IMR-90 (cell line): ENCODE data around the gene PRDM15. TPM values are rescaled to one million over a fixed set of nuclear protein-coding genes. Genes with fewer than 3 reads are reported as not detected.

Experiments
- ATAC-seq: fragments of 200-7000 bp; cut with Tn5 transposase; 2 replicates; pipeline ENCODE4 v1.9.1; 2020; ENCODE audit warnings: low read depth, mild to moderate bottlenecking, moderate library complexity
- BruUV-seq: library from RNA; stranded (reverse); fragments of 400-500 nt; replicated peaks from 2 replicates; lab custom pipeline; 2021; lab: Mats Ljungman, UMichigan
- CTCF ChIA-PET: fragments of 300-600 bp; formaldehyde crosslinking; extraction: SDS; loops from one replicate; lab custom pipeline; 2021; ENCODE audit warnings: antibody characterized with exemption; lab: Yijun Ruan, JAX
- POLR2A ChIA-PET: fragments of 300-600 bp; sonication (Branson Sonifier 250); formaldehyde crosslinking; loops from one replicate; lab custom pipeline; 2022; ENCODE audit warnings: antibody characterized with exemption; ENCODE audit not compliant: unreplicated experiment; lab: Charles Lee
- DNase-seq: peaks from one replicate; pipeline ENCODE4 v3.0.0; 2013
- H2AFZ ChIP-seq: replicated peaks from 2 replicates; pipeline ENCODE3; 2013; ENCODE audit warnings: low read length, mild to moderate bottlenecking; ENCODE audit not compliant: poor library complexity
- H2AK5ac ChIP-seq: 2 replicates; pipeline ENCODE4 v1.6.1; 2013; ENCODE audit warnings: low read depth, low read length, inconsistent platforms
- H2AK9ac ChIP-seq: replicated peaks from 2 replicates; pipeline ENCODE3; 2013; ENCODE audit warnings: mild to moderate bottlenecking, low read depth, low read length, moderate library complexity; ENCODE audit not compliant: poor library complexity
- H2BK120ac ChIP-seq: 2 replicates; pipeline ENCODE4 v1.6.1; 2013; ENCODE audit warnings: low read depth, low read length, inconsistent platforms
- H2BK15ac ChIP-seq: 3 replicates; pipeline ENCODE4 v1.6.1; 2013; ENCODE audit warnings: low read depth, low read length, inconsistent platforms
- H2BK20ac ChIP-seq: 2 replicates; pipeline ENCODE4 v1.6.1; 2013; ENCODE audit warnings: low read depth, mild to moderate bottlenecking, inconsistent platforms, low read length, moderate library complexity
- H2BK5ac ChIP-seq: 2 replicates; pipeline ENCODE4 v1.6.1; 2013; ENCODE audit warnings: mild to moderate bottlenecking, low read depth, low read length, inconsistent platforms; ENCODE audit not compliant: poor library complexity, severe bottlenecking
- H3K14ac ChIP-seq: replicated peaks from 2 replicates; pipeline ENCODE4 v1.6.1; 2013; ENCODE audit warnings: low read depth, low read length, inconsistent platforms
- H3K18ac ChIP-seq: 2 replicates; pipeline ENCODE4 v1.6.1; 2013; ENCODE audit warnings: low read depth, low read length, control low read depth
- H3K23ac ChIP-seq: 2 replicates; pipeline ENCODE4 v1.6.1; 2013; ENCODE audit warnings: low read depth, low read length, inconsistent platforms
- H3K27ac ChIP-seq: 2 replicates; pipeline ENCODE4 v1.5.1; 2013; ENCODE audit warnings: mild to moderate bottlenecking, control low read depth, low read length; ENCODE audit not compliant: insufficient read depth
- H3K27me3 ChIP-seq: 2 replicates; pipeline ENCODE4 v1.6.1; 2013; ENCODE audit warnings: low read length; ENCODE audit not compliant: control insufficient read depth, insufficient read depth
- H3K36me3 ChIP-seq: 2 replicates; pipeline ENCODE4 v1.6.1; 2013; ENCODE audit warnings: low read length, mixed read lengths; ENCODE audit not compliant: control insufficient read depth, insufficient read depth
- H3K4ac ChIP-seq: 2 replicates; pipeline ENCODE4 v1.6.1; 2013; ENCODE audit warnings: low read depth, low read length, inconsistent platforms
- H3K4me1 ChIP-seq: 2 replicates; pipeline ENCODE4 v1.6.1; 2013; ENCODE audit warnings: low read length, mixed read lengths; ENCODE audit not compliant: control insufficient read depth, insufficient read depth
- H3K4me2 ChIP-seq: 2 replicates; pipeline ENCODE4 v1.6.1; 2013; ENCODE audit warnings: low read depth, mild to moderate bottlenecking, control low read depth, low read length, moderate library complexity
- H3K4me3 ChIP-seq: 2 replicates; pipeline ENCODE4 v1.5.1; 2013; ENCODE audit warnings: low read depth, mild to moderate bottlenecking, control low read depth, low read length, moderate library complexity; ENCODE audit not compliant: insufficient read depth
- H3K56ac ChIP-seq: 2 replicates; pipeline ENCODE4 v1.6.1; 2013; ENCODE audit warnings: low read length, inconsistent platforms; ENCODE audit not compliant: insufficient read depth; ENCODE audit errors: extremely low read depth
- H3K79me1 ChIP-seq, 2 experiments: 2 replicates each; pipeline ENCODE4 v1.6.1; 2013; ENCODE audit warnings: low read length in 2 of 2, inconsistent platforms in 1 of 2, low read depth in 1 of 2
- H3K9ac ChIP-seq: 2 replicates; pipeline ENCODE4 v1.6.1; 2013; ENCODE audit warnings: low read depth, low read length, control low read depth
- H3K9me1 ChIP-seq: 2 replicates; pipeline ENCODE4 v1.6.1; 2013; ENCODE audit warnings: low read length, inconsistent platforms; ENCODE audit not compliant: insufficient read depth
- H3K9me3 ChIP-seq: 2 replicates; pipeline ENCODE4 v1.6.1; 2013; ENCODE audit warnings: low read length; ENCODE audit not compliant: control insufficient read depth, insufficient read depth
- H4K20me1 ChIP-seq: 2 replicates; pipeline ENCODE4 v1.6.1; 2013; ENCODE audit warnings: low read length, inconsistent platforms; ENCODE audit not compliant: insufficient read depth
- H4K5ac ChIP-seq: 2 replicates; pipeline ENCODE4 v1.6.1; 2013; ENCODE audit warnings: mild to moderate bottlenecking, low read depth, low read length, control low read depth
- H4K8ac ChIP-seq, 2 experiments: 2 replicates each; pipeline ENCODE4 v1.6.1; 2013; ENCODE audit warnings: low read depth in 2 of 2, low read length in 2 of 2, control low read depth in 1 of 2, inconsistent platforms in 1 of 2
- H4K91ac ChIP-seq: 2 replicates; pipeline ENCODE4 v1.6.1; 2013; ENCODE audit warnings: low read depth, low read length, inconsistent platforms; ENCODE audit not compliant: insufficient read depth
- CEBPB ChIP-seq: IDR thresholded peaks from 2 replicates; pipeline ENCODE4 v1.6.1; 2012; ENCODE audit warnings: low read depth, low read length, improper control_type of control experiment
- CHD1 ChIP-seq: IDR thresholded peaks from 2 replicates; pipeline ENCODE4 v1.6.1; 2012; ENCODE audit warnings: low read depth, low read length, improper control_type of control experiment
- FOS ChIP-seq: fragments of 150-350 bp; IDR thresholded peaks from 2 replicates; pipeline ENCODE4 v1.6.1; 2016; ENCODE audit warnings: low read depth, low read length
- MAFK ChIP-seq: IDR thresholded peaks from 2 replicates; pipeline ENCODE4 v1.6.1; 2012; ENCODE audit warnings: low read depth, low read length, improper control_type of control experiment
- MXI1 ChIP-seq: IDR thresholded peaks from 2 replicates; pipeline ENCODE4 v1.6.1; 2012; ENCODE audit warnings: low read depth, mild to moderate bottlenecking, low read length, moderate library complexity, borderline replicate concordance
- POLR2A ChIP-seq: IDR thresholded peaks from 2 replicates; pipeline ENCODE4 v1.6.1; 2012; ENCODE audit warnings: mild to moderate bottlenecking, low read depth, low read length
- RAD21 ChIP-seq: IDR thresholded peaks from 2 replicates; pipeline ENCODE4 v1.6.1; 2012; ENCODE audit warnings: low read length, improper control_type of control experiment
- RCOR1 ChIP-seq: IDR thresholded peaks from 2 replicates; pipeline ENCODE4 v1.6.1; 2012; ENCODE audit warnings: mild to moderate bottlenecking, low read length, improper control_type of control experiment; ENCODE audit not compliant: insufficient replicate concordance
- RFX5 ChIP-seq: IDR thresholded peaks from 2 replicates; pipeline ENCODE4 v1.8.0; 2012; ENCODE audit warnings: low read depth, mild to moderate bottlenecking, low read length, moderate library complexity
- SMC3 ChIP-seq: fragments of 150-350 bp; IDR thresholded peaks from 2 replicates; pipeline ENCODE4 v1.6.1; 2016; ENCODE audit warnings: low read depth, mild to moderate bottlenecking, antibody characterized with exemption, low read length, moderate library complexity
- WGBS, 2 experiments: methylation state at CpG; one replicate each; pipeline versions ENCODE4 v1.1.5 to v1.1.7; 2013; ENCODE audit warnings: missing lambda C conversion rate in 2 of 2; ENCODE audit not compliant: insufficient read length in 1 of 2; ENCODE audit errors: extremely low coverage in 2 of 2; 5-methylcytosine and 5-hydroxymethylcytosine counted together
- dilution Hi-C: fragments of 300-500 bp; cut with HindIII; formaldehyde crosslinking; loops from one replicate; pipeline ENCODE4 v1.14.3; 2018; ENCODE audit warnings: low sequenced_read_pairs; ENCODE audit not compliant: unreplicated experiment
- in situ Hi-C: fragments of 300-500 bp; cut with MboI; formaldehyde crosslinking; loops from 3 replicates; pipeline ENCODE4 v1.14.3; 2019; ENCODE audit warnings: low sequenced_read_pairs, inconsistent platforms, mixed read lengths
- intact Hi-C: fragments of 100-400 bp; cut with micrococcal nuclease; formaldehyde crosslinking; loops from 2 replicates; pipeline ENCODE4 v1.10.0; 2022
- polyA plus RNA-seq, 3 experiments: library from polyadenylated mRNA; depleted of rRNA; stranded (reverse); fragments of >200 nt; gene quantifications; 2 replicates each; pipeline ENCODE4 v1.2.3, GENCODE V29; 2012; ENCODE audit warnings: low replicate concordance in 1 of 3
- total RNA-seq: library from RNA; depleted of rRNA; stranded (reverse); fragments of >200 nt; gene quantifications from 2 replicates; pipeline ENCODE4 v1.2.3, GENCODE V29; 2012
- TF ChIP-seq, protein P1 (sequence below): fragments of 150-350 bp; IDR thresholded peaks from 2 replicates; pipeline ENCODE4 v1.6.1; 2016; ENCODE audit warnings: low read depth, mild to moderate bottlenecking, low read length, moderate library complexity, borderline replicate concordance
- TF ChIP-seq, protein P2 (sequence below): fragments of 150-350 bp; IDR thresholded peaks from 2 replicates; pipeline ENCODE4 v1.6.1; 2017; ENCODE audit warnings: mild to moderate bottlenecking, antibody characterized with exemption, low read length, low read depth
- TF ChIP-seq, protein P3 (sequence below): conservative IDR thresholded peaks from 2 replicates; pipeline ENCODE4 v1.5.1; 2012; ENCODE audit warnings: mild to moderate bottlenecking, low read depth, low read length, improper control_type of control experiment

PRDM15 gene
- total and polyA plus RNA-seq, 2 of the 4 experiments (the other 2 are of a cell fraction), result 7.3 to 8.8 TPM

GRCh38 chr21:41771625-41771945 is 107.6 kb downstream of the PRDM15 start:
- Histone ChIP-seq H2BK15ac (no peak overlapping the region), H3K9me3 (no peaks in the 10 kb centered on the region), H3K23ac (no peak overlapping the region), H3K4ac (no peak overlapping the region), H3K18ac (no peak overlapping the region), H2AK9ac (no peak overlapping the region), H3K56ac (no peak overlapping the region), H4K8ac (no peak overlapping the region), H3K4me1 (peaks cover 4% of the 10 kb centered on the region), H2BK5ac (no peak overlapping the region), H2AFZ (no peak overlapping the region), H2AK5ac (no peak overlapping the region), H3K27me3 (peaks cover 81% of the 10 kb centered on the region), H3K9me1 (no peaks in the 10 kb centered on the region), H4K20me1 (no peaks in the 10 kb centered on the region), H3K27ac (no peak overlapping the region), H3K14ac (no peak overlapping the region), H4K5ac (no peak overlapping the region), H3K79me1 (no peaks in the 10 kb centered on the region), H3K4me2 (no peak overlapping the region), H2BK120ac (no peak overlapping the region), H3K4me3 (no peak overlapping the region), H3K9ac (no peak overlapping the region), H3K36me3 (no peaks in the 10 kb centered on the region), H4K91ac (no peak overlapping the region), H2BK20ac (no peak overlapping the region)
- CTCF ChIA-PET, result interaction anchor here (1.8 kb wide), 1 partner anchor 159 kb away, joined by 8 read pairs; no protein-coding TSS in a partner anchor
- intact Hi-C loops (no loop called here), dilution Hi-C loops (no loop called here), in situ Hi-C loops (no loop called here)
- POLR2A ChIA-PET, result no interaction called here
- no CpG with 5 or more reads among the region's 7 CpGs for WGBS, 2 experiments
- BruUV-seq, result no TSS peak
- ATAC-seq (no peak), DNase-seq (no peak)
- TF ChIP-seq CEBPB, result no peak
- TF ChIP-seq, protein P1, sequence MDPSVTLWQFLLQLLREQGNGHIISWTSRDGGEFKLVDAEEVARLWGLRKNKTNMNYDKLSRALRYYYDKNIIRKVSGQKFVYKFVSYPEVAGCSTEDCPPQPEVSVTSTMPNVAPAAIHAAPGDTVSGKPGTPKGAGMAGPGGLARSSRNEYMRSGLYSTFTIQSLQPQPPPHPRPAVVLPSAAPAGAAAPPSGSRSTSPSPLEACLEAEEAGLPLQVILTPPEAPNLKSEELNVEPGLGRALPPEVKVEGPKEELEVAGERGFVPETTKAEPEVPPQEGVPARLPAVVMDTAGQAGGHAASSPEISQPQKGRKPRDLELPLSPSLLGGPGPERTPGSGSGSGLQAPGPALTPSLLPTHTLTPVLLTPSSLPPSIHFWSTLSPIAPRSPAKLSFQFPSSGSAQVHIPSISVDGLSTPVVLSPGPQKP, result no peak
- TF ChIP-seq RAD21, result no peak
- no peak for TF ChIP-seq CHD1
- TF ChIP-seq FOS, result no peak
- no peak for TF ChIP-seq SMC3
- TF ChIP-seq, protein P2, sequence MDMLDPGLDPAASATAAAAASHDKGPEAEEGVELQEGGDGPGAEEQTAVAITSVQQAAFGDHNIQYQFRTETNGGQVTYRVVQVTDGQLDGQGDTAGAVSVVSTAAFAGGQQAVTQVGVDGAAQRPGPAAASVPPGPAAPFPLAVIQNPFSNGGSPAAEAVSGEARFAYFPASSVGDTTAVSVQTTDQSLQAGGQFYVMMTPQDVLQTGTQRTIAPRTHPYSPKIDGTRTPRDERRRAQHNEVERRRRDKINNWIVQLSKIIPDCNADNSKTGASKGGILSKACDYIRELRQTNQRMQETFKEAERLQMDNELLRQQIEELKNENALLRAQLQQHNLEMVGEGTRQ, result no peak
- no peak for TF ChIP-seq RCOR1
- TF ChIP-seq MAFK, result no peak
- no peak for TF ChIP-seq MXI1
- no peak for TF ChIP-seq RFX5
- TF ChIP-seq POLR2A, result no peak
- TF ChIP-seq, protein P3, sequence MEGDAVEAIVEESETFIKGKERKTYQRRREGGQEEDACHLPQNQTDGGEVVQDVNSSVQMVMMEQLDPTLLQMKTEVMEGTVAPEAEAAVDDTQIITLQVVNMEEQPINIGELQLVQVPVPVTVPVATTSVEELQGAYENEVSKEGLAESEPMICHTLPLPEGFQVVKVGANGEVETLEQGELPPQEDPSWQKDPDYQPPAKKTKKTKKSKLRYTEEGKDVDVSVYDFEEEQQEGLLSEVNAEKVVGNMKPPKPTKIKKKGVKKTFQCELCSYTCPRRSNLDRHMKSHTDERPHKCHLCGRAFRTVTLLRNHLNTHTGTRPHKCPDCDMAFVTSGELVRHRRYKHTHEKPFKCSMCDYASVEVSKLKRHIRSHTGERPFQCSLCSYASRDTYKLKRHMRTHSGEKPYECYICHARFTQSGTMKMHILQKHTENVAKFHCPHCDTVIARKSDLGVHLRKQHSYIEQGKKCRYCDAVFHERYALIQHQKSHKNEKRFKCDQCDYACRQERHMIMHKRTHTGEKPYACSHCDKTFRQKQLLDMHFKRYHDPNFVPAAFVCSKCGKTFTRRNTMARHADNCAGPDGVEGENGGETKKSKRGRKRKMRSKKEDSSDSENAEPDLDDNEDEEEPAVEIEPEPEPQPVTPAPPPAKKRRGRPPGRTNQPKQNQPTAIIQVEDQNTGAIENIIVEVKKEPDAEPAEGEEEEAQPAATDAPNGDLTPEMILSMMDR, result no peak
